Gastrocnemius medialis (tissue), 4 donors: ENCODE measurements around the gene GLOD4.

Source experiments
- POLR2A ChIP-seq, 2 donors: fragments of 450-650 bp; IDR thresholded peaks; one replicate each; pipeline ENCODE4 v1.6.1; 2017; ENCODE audit warnings: antibody characterized with exemption in 2 of 2, mild to moderate bottlenecking in 2 of 2, moderate library complexity in 2 of 2
- TF ChIP-seq, protein P1 (sequence below), 5 experiments: fragments of 450-650 bp in 3 of 5; fragments of 200-600 bp in 2 of 5; sonication (generic) in 2 of 5; IDR thresholded peaks in 4 of 5; conservative IDR thresholded peaks in 1 of 5; 1 replicate in 4 of 5; 2 replicates in 1 of 5; pipeline ENCODE4 v1.5.1; 2016 to 2019; ENCODE audit warnings: antibody characterized with exemption in 5 of 5, mild to moderate bottlenecking in 3 of 5, moderate library complexity in 3 of 5

DNA sequence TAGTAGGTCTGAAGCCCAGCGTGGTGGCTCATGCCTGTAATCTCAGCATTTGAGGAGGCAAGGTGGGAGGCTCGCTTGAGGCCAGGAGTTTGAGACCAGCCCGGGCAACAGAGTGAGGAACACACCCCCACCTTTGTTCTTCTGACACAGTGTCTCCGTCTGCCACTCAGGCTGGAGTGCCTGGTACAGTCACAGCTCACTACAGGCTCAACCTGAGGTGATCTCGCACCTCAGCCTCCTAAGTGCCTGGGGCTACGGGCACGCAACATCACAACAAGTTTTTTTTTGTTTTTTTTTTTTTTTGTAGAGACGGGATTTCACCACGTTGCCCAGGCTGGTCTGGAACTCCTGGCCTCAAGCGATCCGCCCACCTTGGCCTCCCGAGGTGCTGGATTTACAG is 56.3 kb downstream of the GLOD4 start:
- TF ChIP-seq, protein P1, sequence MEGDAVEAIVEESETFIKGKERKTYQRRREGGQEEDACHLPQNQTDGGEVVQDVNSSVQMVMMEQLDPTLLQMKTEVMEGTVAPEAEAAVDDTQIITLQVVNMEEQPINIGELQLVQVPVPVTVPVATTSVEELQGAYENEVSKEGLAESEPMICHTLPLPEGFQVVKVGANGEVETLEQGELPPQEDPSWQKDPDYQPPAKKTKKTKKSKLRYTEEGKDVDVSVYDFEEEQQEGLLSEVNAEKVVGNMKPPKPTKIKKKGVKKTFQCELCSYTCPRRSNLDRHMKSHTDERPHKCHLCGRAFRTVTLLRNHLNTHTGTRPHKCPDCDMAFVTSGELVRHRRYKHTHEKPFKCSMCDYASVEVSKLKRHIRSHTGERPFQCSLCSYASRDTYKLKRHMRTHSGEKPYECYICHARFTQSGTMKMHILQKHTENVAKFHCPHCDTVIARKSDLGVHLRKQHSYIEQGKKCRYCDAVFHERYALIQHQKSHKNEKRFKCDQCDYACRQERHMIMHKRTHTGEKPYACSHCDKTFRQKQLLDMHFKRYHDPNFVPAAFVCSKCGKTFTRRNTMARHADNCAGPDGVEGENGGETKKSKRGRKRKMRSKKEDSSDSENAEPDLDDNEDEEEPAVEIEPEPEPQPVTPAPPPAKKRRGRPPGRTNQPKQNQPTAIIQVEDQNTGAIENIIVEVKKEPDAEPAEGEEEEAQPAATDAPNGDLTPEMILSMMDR (IDR thresholded peaks at IDR 0.05 in 4 of 5, conservative IDR thresholded peaks at IDR 0.05 in 1 of 5), result no peak
- no peak for TF ChIP-seq POLR2A (IDR thresholded peaks at IDR 0.05)
